ENCODE data around the gene LRMDA. TPM values are rescaled to one million over a fixed set of nuclear protein-coding genes. Genes with fewer than 3 reads are reported as not detected.

LRMDA gene
- total and polyA plus RNA-seq, 2 of the 8 experiments (the other 6 are each of a cell fraction or from before 2014, with no cell fraction given), result 0.86 to 2.8 TPM

DNA sequence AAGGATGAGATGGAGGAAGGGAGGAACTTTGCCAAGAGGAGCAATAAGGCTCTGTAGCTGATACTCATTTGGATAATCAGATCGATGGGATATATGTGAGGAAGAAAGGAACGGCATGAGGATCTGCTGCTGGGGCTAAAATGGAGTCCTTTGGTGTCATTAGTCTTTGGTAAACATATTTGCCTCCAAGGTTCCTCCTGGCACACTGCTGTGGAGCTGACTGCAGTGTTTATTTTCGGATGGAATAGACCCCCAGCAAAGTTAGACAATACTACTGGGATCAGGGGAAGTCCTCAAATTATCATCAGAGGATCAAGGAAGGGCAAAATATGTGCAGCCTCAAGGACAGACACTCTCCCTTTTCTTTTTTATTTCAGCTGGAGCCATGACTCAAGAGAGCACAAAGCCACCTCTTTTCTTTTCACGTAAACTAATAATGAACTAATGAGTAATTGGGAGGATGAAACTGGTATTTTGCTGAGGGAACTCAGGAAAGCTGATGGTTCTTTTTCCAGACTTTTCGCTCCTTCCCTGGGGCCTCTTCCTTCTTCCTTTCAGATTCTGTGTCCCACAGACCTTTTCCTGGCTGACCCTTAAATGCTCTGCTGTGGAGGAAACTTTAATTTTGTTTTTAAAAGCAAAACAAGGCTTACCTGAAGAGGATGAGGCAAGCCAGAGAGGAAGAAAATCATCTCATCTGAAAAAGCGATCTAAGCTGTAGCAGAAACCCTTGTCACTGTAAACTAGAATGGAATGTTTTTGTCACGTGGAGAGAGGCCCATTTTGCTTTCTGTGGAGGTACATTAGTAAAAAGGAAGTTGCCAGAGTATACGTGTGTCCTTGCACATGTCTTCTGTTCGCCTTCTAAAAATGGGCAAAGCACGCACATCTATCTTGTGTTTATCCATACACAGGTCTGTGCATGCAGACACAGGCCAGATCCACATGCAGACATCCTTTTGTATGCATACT lies 33.3 kb downstream of the LRMDA start (continued):
- TF ChIP-seq SAP30 (IDR thresholded peaks at IDR 0.05; ENCODE audit: insufficient read depth, insufficient replicate concordance, low read length) (no peak), TBP (IDR thresholded peaks at IDR 0.05; ENCODE audit: low read depth, low read length) (no peak), ZNF274 (IDR thresholded peaks at IDR 0.05; ENCODE audit: borderline replicate concordance, extremely low read depth, low read length) (no peak), EP300 (IDR thresholded peaks at IDR 0.05; ENCODE audit: borderline replicate concordance in 1 of 2, low read depth in 2 of 2, low read length in 2 of 2) (no peak), BRCA1 (IDR thresholded peaks at IDR 0.05; ENCODE audit: low read depth, low read length) (no peak), RXRA (IDR thresholded peaks at IDR 0.05; ENCODE audit: insufficient read depth, low read depth, low read length) (no peak), POLR2A (IDR thresholded peaks at IDR 0.05; ENCODE audit: control extremely low read depth in 1 of 2, low read depth in 2 of 2, low read length in 2 of 2) (no peak), SP2 (IDR thresholded peaks at IDR 0.05; ENCODE audit: low read length) (no peak)
- TF ChIP-seq, protein P1, sequence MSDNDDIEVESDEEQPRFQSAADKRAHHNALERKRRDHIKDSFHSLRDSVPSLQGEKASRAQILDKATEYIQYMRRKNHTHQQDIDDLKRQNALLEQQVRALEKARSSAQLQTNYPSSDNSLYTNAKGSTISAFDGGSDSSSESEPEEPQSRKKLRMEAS (IDR thresholded peaks at IDR 0.05), result no peak
- TF ChIP-seq, protein P2, sequence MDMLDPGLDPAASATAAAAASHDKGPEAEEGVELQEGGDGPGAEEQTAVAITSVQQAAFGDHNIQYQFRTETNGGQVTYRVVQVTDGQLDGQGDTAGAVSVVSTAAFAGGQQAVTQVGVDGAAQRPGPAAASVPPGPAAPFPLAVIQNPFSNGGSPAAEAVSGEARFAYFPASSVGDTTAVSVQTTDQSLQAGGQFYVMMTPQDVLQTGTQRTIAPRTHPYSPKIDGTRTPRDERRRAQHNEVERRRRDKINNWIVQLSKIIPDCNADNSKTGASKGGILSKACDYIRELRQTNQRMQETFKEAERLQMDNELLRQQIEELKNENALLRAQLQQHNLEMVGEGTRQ (IDR thresholded peaks at IDR 0.05; ENCODE audit: low read length), result no peak
